ES-I3 (cell line): ENCODE measurements around the gene ANTKMT.
"Not testable (repeated sequence)": the region's sequence is repeated elsewhere in the genome, so short reads cannot be mapped to it uniquely, and the experiment has no call there.

ENCODE experiments used
- H3K36me3 ChIP-seq: 2 replicates; pipeline ENCODE4 v1.6.1; 2013; ENCODE audit warnings: mild to moderate bottlenecking, low read length, control low read depth, moderate library complexity; ENCODE audit not compliant: insufficient read depth
- H3K4me1 ChIP-seq: 2 replicates; pipeline ENCODE4 v1.6.1; 2013; ENCODE audit warnings: mild to moderate bottlenecking, control low read depth, low read length; ENCODE audit not compliant: insufficient read depth
- H3K9ac ChIP-seq: 2 replicates; pipeline ENCODE4 v1.6.1; 2013; ENCODE audit warnings: low read depth, mild to moderate bottlenecking, low read length, moderate library complexity
- H3K9me3 ChIP-seq: 2 replicates; pipeline ENCODE4 v1.6.1; 2013; ENCODE audit warnings: mild to moderate bottlenecking, low read length, moderate library complexity; ENCODE audit not compliant: control insufficient read depth, insufficient read depth

The ANTKMT gene

GRCh38 chr16:686459-687260 is 34.3 kb upstream of the ANTKMT start:
- Histone ChIP-seq H3K36me3 (peaks cover 8% of the 10 kb centered on the region), H3K4me1 (no peaks in the 10 kb centered on the region)

GRCh38 chr16:687499-687898 is 33.4 kb upstream of the ANTKMT start:
- Histone ChIP-seq H3K4me1 (no peaks in the 10 kb centered on the region), H3K9me3 (no peaks in the 10 kb centered on the region), H3K9ac (no peak overlapping the region), H3K36me3 (peaks cover 6% of the 10 kb centered on the region; the same call in 1 of the 2 replicates)

More at GRCh38 chr16:686459-687260, 34.3 kb upstream of the ANTKMT start:
- Histone ChIP-seq H3K9ac (no peak overlapping the region), H3K9me3 (no peaks in the 10 kb centered on the region)

GRCh38 chr16:689175-689897 is 31.6 kb upstream of the ANTKMT start:
- no peaks in the 10 kb centered on the region for H3K4me1 ChIP-seq
- H3K9ac ChIP-seq = peak overlapping the region; percentile 80
- H3K9me3 ChIP-seq = no peaks in the 10 kb centered on the region
- H3K36me3 ChIP-seq = no peaks in the 10 kb centered on the region

GRCh38 chr16:691242-691641 is 29.7 kb upstream of the ANTKMT start:
- H3K9ac ChIP-seq, H3K4me1 ChIP-seq, H3K9me3 ChIP-seq, H3K36me3 ChIP-seq: not testable (repeated sequence)

GRCh38 chr16:692356-693108 is 28.4 kb upstream of the ANTKMT start:
- H3K4me1 ChIP-seq = no peaks in the 10 kb centered on the region

GRCh38 chr16:693364-693763 is 27.6 kb upstream of the ANTKMT start:
- peak overlapping the region; percentile 41; the same call in 1 of the 2 replicates for H3K9ac ChIP-seq
- no peaks in the 10 kb centered on the region for H3K9me3 ChIP-seq
- no peaks in the 10 kb centered on the region for H3K36me3 ChIP-seq
- H3K4me1 ChIP-seq = no peaks in the 10 kb centered on the region

More at GRCh38 chr16:692356-693108, 28.4 kb upstream of the ANTKMT start:
- no peak overlapping the region for H3K9ac ChIP-seq
- no peaks in the 10 kb centered on the region for H3K9me3 ChIP-seq
- H3K36me3 ChIP-seq = no peaks in the 10 kb centered on the region

GRCh38 chr16:693766-694165 is 27.2 kb upstream of the ANTKMT start:
- no peaks in the 10 kb centered on the region for H3K4me1 ChIP-seq
- H3K36me3 ChIP-seq = no peaks in the 10 kb centered on the region
- no peaks in the 10 kb centered on the region for H3K9me3 ChIP-seq
- H3K9ac ChIP-seq = peak overlapping the region; percentile 41; the same call in 1 of the 2 replicates

- Histone ChIP-seq H3K4me1 (no peaks in the 10 kb centered on the region), H3K9me3 (no peaks in the 10 kb centered on the region), H3K36me3 (no peaks in the 10 kb centered on the region), H3K9ac (peak overlapping the region; percentile 41)
Observed at GRCh38 chr16:694187-694862, 26.6 kb upstream of the ANTKMT start.

- Histone ChIP-seq H3K9ac (peak overlapping the region; percentile 45; the same call in 1 of the 2 replicates), H3K4me1 (no peaks in the 10 kb centered on the region), H3K9me3 (no peaks in the 10 kb centered on the region)
Observed at GRCh38 chr16:694863-695354, 26.0 kb upstream of the ANTKMT start.

GRCh38 chr16:695355-696089 is 25.4 kb upstream of the ANTKMT start:
- Histone ChIP-seq H3K9me3 (no peaks in the 10 kb centered on the region), H3K9ac (peak overlapping the region; percentile 51), H3K4me1 (no peaks in the 10 kb centered on the region), H3K36me3 (no peaks in the 10 kb centered on the region)

More at GRCh38 chr16:694863-695354, 26.0 kb upstream of the ANTKMT start:
- no peaks in the 10 kb centered on the region for H3K36me3 ChIP-seq

- Histone ChIP-seq H3K36me3 (no peaks in the 10 kb centered on the region), H3K9me3 (no peaks in the 10 kb centered on the region), H3K9ac (no peak overlapping the region), H3K4me1 (no peaks in the 10 kb centered on the region; the same call in 1 of the 2 replicates)
Observed at GRCh38 chr16:698911-699671, 21.9 kb upstream of the ANTKMT start.

- H3K9ac ChIP-seq = no peak overlapping the region; the same call in 1 of the 2 replicates
- H3K4me1 ChIP-seq = no peaks in the 10 kb centered on the region; the same call in 1 of the 2 replicates
- H3K36me3 ChIP-seq = no peaks in the 10 kb centered on the region
- H3K9me3 ChIP-seq = no peaks in the 10 kb centered on the region
Observed at GRCh38 chr16:700684-701584, 20.0 kb upstream of the ANTKMT start.
